HG02571 (cell line): ENCODE measurements around the gene SELP.
"Not testable (repeated sequence)": the region's sequence is repeated elsewhere in the genome, so short reads cannot be mapped to it uniquely, and the experiment has no call there.

Experiments used
- ATAC-seq: cut with Tn5 transposase; IDR thresholded peaks from one replicate; pipeline ENCODE4 v1.9.1; 2021; ENCODE audit warnings: mild to moderate bottlenecking, moderate library complexity; ENCODE audit not compliant: unreplicated experiment

The SELP gene

GRCh38 chr1:169630006-169630405 lies at the start of gene SELP:
TSS of gene SELP (minus strand) at chr1:169630124. CDS start at chr1:169630074, 50 bp downstream.
- no peak for ATAC-seq

- no peak for ATAC-seq
These were observed 49.8 kb upstream of the SELP start for GRCh38 chr1:169679692-169680091.

GRCh38 chr1:169676001-169676400 lies 46.1 kb upstream of the SELP start:
- no peak for ATAC-seq

- no peak for ATAC-seq
These were observed 40.9 kb upstream of the SELP start for GRCh38 chr1:169670836-169671235.

GRCh38 chr1:169670244-169670643 lies 40.3 kb upstream of the SELP start:
- not testable (repeated sequence) for ATAC-seq

- ATAC-seq = not testable (repeated sequence)
These were observed 38.0 kb upstream of the SELP start for GRCh38 chr1:169667699-169668596.

GRCh38 chr1:169667227-169667639 lies 37.3 kb upstream of the SELP start:
- ATAC-seq = not testable (repeated sequence)

GRCh38 chr1:169662680-169663079 lies 32.8 kb upstream of the SELP start:
- not testable (repeated sequence) for ATAC-seq

- not testable (repeated sequence) for ATAC-seq
These were observed 31.1 kb upstream of the SELP start for GRCh38 chr1:169661066-169661465.

- ATAC-seq = not testable (repeated sequence)
These were observed 28.9 kb upstream of the SELP start for GRCh38 chr1:169658777-169659176.

- no peak for ATAC-seq
These were observed 23.9 kb upstream of the SELP start for GRCh38 chr1:169653873-169654272.

GRCh38 chr1:169651035-169651434 lies 21.1 kb upstream of the SELP start:
- no peak for ATAC-seq

- no peak for ATAC-seq
These were observed 20.6 kb upstream of the SELP start for GRCh38 chr1:169650551-169650950.

GRCh38 chr1:169648709-169649108 lies 18.8 kb upstream of the SELP start:
- no peak for ATAC-seq

GRCh38 chr1:169648187-169648586 lies 18.3 kb upstream of the SELP start:
- ATAC-seq = no peak

GRCh38 chr1:169647512-169647911 lies 17.6 kb upstream of the SELP start:
- no peak for ATAC-seq

GRCh38 chr1:169644297-169644696 lies 14.4 kb upstream of the SELP start:
- no peak for ATAC-seq

GRCh38 chr1:169634877-169635276 lies 5.0 kb upstream of the SELP start:
- ATAC-seq = no peak

GRCh38 chr1:169634145-169634544 lies 4.2 kb upstream of the SELP start:
- ATAC-seq = no peak

GRCh38 chr1:169631249-169631648 lies 1.3 kb upstream of the SELP start:
- ATAC-seq = no peak

GRCh38 chr1:169624912-169625311 lies 5.0 kb downstream of the SELP start:
- no peak for ATAC-seq

- no peak for ATAC-seq
These were observed 5.8 kb downstream of the SELP start for GRCh38 chr1:169624122-169624521.
